GM23338 (cell line): ENCODE measurements around the gene BECN2. TPM values are rescaled to one million over a fixed set of nuclear protein-coding genes. Genes with fewer than 3 reads are reported as not detected.

ENCODE experiments used
- ATAC-seq: fragments of 200-7000 bp; cut with Tn5 transposase; 3 replicates; pipeline ENCODE4 v1.9.1; 2020
- DNase-seq: peaks from one replicate; pipeline ENCODE4 v3.0.0-alpha.2; 2015; ENCODE audit warnings: low spot score
- H2AFZ ChIP-seq: fragments of 200-600 bp; sonication (generic); 2 replicates; pipeline ENCODE4 v1.8.0; 2016; ENCODE audit warnings: antibody characterized with exemption, mild to moderate bottlenecking, moderate library complexity
- H3F3A ChIP-seq: fragments of 200-600 bp; sonication (generic); replicated peaks from 2 replicates; pipeline ENCODE4 v1.8.0; 2017; ENCODE audit warnings: antibody characterized with exemption, mixed run types, low read depth
- H3K27ac ChIP-seq: fragments of 200-600 bp; sonication (generic); 2 replicates; pipeline ENCODE4 v1.6.1; 2016; ENCODE audit warnings: low read depth
- H3K27me3 ChIP-seq: fragments of 200-600 bp; sonication (generic); 2 replicates; pipeline ENCODE4 v1.8.0; 2016; ENCODE audit warnings: mild to moderate bottlenecking, mixed run types, moderate library complexity; ENCODE audit not compliant: insufficient read depth
- H3K36me3 ChIP-seq: fragments of 200-600 bp; sonication (generic); 2 replicates; pipeline ENCODE4 v1.8.0; 2016; ENCODE audit warnings: mild to moderate bottlenecking; ENCODE audit not compliant: insufficient read depth
- H3K4me1 ChIP-seq: fragments of 200-600 bp; sonication (generic); 2 replicates; pipeline ENCODE4 v1.8.0; 2016; ENCODE audit warnings: mild to moderate bottlenecking, moderate library complexity; ENCODE audit not compliant: insufficient read depth
- H3K4me2 ChIP-seq: fragments of 200-600 bp; sonication (generic); 2 replicates; pipeline ENCODE4 v1.7.1; 2017; ENCODE audit warnings: mixed run types
- H3K4me3 ChIP-seq: fragments of 200-600 bp; sonication (generic); 2 replicates; pipeline ENCODE4 v1.6.1; 2016; ENCODE audit warnings: mixed run types
- H3K79me2 ChIP-seq: fragments of 200-600 bp; sonication (generic); replicated peaks from 2 replicates; pipeline ENCODE4 v1.8.0; 2017; ENCODE audit warnings: mild to moderate bottlenecking; ENCODE audit not compliant: insufficient read depth
- H3K9me2 ChIP-seq: fragments of 200-600 bp; sonication (generic); 2 replicates; pipeline ENCODE4 v1.8.0; 2017; ENCODE audit not compliant: insufficient read depth
- H4K20me1 ChIP-seq: fragments of 200-600 bp; sonication (generic); replicated peaks from 2 replicates; pipeline ENCODE4 v1.8.0; 2017; ENCODE audit warnings: mild to moderate bottlenecking; ENCODE audit not compliant: insufficient read depth
- H3K27ac Mint-ChIP-seq: 2 replicates; pipeline ENCODE4 v1.8.0; 2020; ENCODE audit warnings: inconsistent platforms, mild to moderate bottlenecking, moderate library complexity, mixed read lengths
- H3K27me3 Mint-ChIP-seq: 3 replicates; pipeline ENCODE4 v1.8.0; 2022; ENCODE audit warnings: low read depth, mild to moderate bottlenecking, moderate library complexity, mixed read lengths, inconsistent platforms; ENCODE audit not compliant: insufficient read depth, poor library complexity
- H3K36me3 Mint-ChIP-seq: 3 replicates; pipeline ENCODE4 v1.8.0; 2021; ENCODE audit warnings: low read depth, mild to moderate bottlenecking, inconsistent platforms, moderate library complexity, mixed read lengths
- H3K4me1 Mint-ChIP-seq: 3 replicates; pipeline ENCODE4 v1.8.0; 2020; ENCODE audit warnings: mild to moderate bottlenecking, inconsistent platforms, mixed read lengths
- H3K4me3 Mint-ChIP-seq: 3 replicates; pipeline ENCODE4 v1.8.0; 2021; ENCODE audit warnings: moderate library complexity, mild to moderate bottlenecking, inconsistent platforms, mixed read lengths
- H3K9me3 Mint-ChIP-seq: 3 replicates; pipeline ENCODE4 v1.8.0; 2020; ENCODE audit warnings: moderate library complexity, mild to moderate bottlenecking, inconsistent platforms, mixed read lengths
- JUNB ChIP-seq: IDR thresholded peaks from one replicate; pipeline ENCODE4 v1.6.1; 2016; ENCODE audit warnings: antibody characterized with exemption; ENCODE audit not compliant: unreplicated experiment
- POLR2AphosphoS5 ChIP-seq: IDR thresholded peaks from 2 replicates; pipeline ENCODE4 v1.6.1; 2016; ENCODE audit warnings: antibody characterized with exemption, low read depth
- ZNF331 ChIP-seq: fragments of 250-450 bp; sonication (Bioruptor Pico); IDR thresholded peaks from 2 replicates; pipeline ENCODE4 v1.5.0; 2020; ENCODE audit warnings: low read depth, mild to moderate bottlenecking, moderate library complexity
- polyA plus RNA-seq: library from polyadenylated mRNA; unstranded; fragments of >200 nt; fragmentation: Nextera tagmentation; extraction: Ambion mirVana; gene quantifications from 2 replicates; pipeline ENCODE4 v1.2.1, GENCODE V29; 2016
- total RNA-seq: library from RNA; depleted of rRNA; stranded (reverse); fragments of >200 nt; shearing (Covaris generic); gene quantifications from 2 replicates; pipeline ENCODE4 v1.2.3, GENCODE V29; 2014
- TF ChIP-seq, protein P1 (sequence below): fragments of 250-450 bp; sonication (Bioruptor Pico); IDR thresholded peaks from 2 replicates; pipeline ENCODE4 v1.5.0; 2020; ENCODE audit warnings: mild to moderate bottlenecking, moderate library complexity
- TF ChIP-seq, protein P2 (sequence below): IDR thresholded peaks from 2 replicates; pipeline ENCODE4 v1.6.1; 2016; ENCODE audit warnings: antibody characterized with exemption

The BECN2 gene
- total and polyA plus RNA-seq, 2 experiments from 2014 or later: not detected

DNA sequence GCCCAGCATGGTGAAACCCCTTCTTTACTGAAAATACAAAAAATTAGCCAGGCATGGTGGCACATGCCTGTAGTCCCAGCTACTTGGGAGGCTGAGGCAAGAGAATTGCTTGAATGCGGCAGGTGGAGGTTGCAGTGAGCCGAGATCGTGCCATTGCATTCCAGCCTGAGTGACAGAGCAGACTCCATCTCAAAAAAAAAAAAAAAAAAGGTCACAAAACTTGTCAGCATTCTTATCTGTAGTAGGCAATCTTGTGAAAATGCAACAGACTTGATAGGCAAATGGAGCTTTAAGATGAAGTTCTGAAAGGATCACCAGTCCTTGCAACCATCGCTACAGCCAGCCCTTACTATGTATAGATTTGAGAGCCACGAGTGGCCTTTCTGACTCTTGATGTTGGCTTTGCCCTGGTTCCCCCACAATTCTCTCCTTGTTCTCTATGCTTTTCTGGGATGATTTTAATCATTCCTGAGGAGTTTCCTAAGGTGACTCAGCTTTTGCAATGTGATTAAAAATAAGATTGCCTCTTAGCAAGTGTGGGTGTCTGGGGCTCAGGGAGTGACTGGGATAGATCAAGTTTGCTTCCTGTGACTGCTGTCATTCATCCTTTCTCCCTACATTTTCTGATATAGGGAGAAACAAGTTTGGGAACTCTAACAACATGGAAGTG lies 48.4 kb downstream of the BECN2 start:
- no peak for ATAC-seq
- peaks cover 17% of the 10 kb centered on the region for H3K4me1 Mint-ChIP-seq
- H3K27me3 Mint-ChIP-seq: peaks cover 9% of the 10 kb centered on the region
- Histone ChIP-seq H4K20me1 (no peaks in the 10 kb centered on the region), H3K4me2 (no peak overlapping the region), H3K9me2 (no peaks in the 10 kb centered on the region), H3K4me1 (peaks cover 10% of the 10 kb centered on the region; the same call in 1 of the 2 replicates), H3K36me3 (no peaks in the 10 kb centered on the region), H3K27ac (no peak overlapping the region), H3K4me3 (no peak overlapping the region), H3K79me2 (no peaks in the 10 kb centered on the region), H3K27me3 (no peaks in the 10 kb centered on the region), H3F3A (no peaks in the 10 kb centered on the region), H2AFZ (0 out of 2 replicates have a peak overlapping the region, but pooled peaks have one; percentile 10)
- no peaks in the 10 kb centered on the region; the same call in 1 of the 3 replicates for H3K9me3 Mint-ChIP-seq
- H3K4me3 Mint-ChIP-seq: no peak overlapping the region
- H3K27ac Mint-ChIP-seq: no peak overlapping the region; the same call in 1 of the 2 replicates
- TF ChIP-seq ZNF331 (CRISPR knock-in tag) (no peak), JUNB (no peak), POLR2AphosphoS5 (no peak)
- TF ChIP-seq, protein P1, sequence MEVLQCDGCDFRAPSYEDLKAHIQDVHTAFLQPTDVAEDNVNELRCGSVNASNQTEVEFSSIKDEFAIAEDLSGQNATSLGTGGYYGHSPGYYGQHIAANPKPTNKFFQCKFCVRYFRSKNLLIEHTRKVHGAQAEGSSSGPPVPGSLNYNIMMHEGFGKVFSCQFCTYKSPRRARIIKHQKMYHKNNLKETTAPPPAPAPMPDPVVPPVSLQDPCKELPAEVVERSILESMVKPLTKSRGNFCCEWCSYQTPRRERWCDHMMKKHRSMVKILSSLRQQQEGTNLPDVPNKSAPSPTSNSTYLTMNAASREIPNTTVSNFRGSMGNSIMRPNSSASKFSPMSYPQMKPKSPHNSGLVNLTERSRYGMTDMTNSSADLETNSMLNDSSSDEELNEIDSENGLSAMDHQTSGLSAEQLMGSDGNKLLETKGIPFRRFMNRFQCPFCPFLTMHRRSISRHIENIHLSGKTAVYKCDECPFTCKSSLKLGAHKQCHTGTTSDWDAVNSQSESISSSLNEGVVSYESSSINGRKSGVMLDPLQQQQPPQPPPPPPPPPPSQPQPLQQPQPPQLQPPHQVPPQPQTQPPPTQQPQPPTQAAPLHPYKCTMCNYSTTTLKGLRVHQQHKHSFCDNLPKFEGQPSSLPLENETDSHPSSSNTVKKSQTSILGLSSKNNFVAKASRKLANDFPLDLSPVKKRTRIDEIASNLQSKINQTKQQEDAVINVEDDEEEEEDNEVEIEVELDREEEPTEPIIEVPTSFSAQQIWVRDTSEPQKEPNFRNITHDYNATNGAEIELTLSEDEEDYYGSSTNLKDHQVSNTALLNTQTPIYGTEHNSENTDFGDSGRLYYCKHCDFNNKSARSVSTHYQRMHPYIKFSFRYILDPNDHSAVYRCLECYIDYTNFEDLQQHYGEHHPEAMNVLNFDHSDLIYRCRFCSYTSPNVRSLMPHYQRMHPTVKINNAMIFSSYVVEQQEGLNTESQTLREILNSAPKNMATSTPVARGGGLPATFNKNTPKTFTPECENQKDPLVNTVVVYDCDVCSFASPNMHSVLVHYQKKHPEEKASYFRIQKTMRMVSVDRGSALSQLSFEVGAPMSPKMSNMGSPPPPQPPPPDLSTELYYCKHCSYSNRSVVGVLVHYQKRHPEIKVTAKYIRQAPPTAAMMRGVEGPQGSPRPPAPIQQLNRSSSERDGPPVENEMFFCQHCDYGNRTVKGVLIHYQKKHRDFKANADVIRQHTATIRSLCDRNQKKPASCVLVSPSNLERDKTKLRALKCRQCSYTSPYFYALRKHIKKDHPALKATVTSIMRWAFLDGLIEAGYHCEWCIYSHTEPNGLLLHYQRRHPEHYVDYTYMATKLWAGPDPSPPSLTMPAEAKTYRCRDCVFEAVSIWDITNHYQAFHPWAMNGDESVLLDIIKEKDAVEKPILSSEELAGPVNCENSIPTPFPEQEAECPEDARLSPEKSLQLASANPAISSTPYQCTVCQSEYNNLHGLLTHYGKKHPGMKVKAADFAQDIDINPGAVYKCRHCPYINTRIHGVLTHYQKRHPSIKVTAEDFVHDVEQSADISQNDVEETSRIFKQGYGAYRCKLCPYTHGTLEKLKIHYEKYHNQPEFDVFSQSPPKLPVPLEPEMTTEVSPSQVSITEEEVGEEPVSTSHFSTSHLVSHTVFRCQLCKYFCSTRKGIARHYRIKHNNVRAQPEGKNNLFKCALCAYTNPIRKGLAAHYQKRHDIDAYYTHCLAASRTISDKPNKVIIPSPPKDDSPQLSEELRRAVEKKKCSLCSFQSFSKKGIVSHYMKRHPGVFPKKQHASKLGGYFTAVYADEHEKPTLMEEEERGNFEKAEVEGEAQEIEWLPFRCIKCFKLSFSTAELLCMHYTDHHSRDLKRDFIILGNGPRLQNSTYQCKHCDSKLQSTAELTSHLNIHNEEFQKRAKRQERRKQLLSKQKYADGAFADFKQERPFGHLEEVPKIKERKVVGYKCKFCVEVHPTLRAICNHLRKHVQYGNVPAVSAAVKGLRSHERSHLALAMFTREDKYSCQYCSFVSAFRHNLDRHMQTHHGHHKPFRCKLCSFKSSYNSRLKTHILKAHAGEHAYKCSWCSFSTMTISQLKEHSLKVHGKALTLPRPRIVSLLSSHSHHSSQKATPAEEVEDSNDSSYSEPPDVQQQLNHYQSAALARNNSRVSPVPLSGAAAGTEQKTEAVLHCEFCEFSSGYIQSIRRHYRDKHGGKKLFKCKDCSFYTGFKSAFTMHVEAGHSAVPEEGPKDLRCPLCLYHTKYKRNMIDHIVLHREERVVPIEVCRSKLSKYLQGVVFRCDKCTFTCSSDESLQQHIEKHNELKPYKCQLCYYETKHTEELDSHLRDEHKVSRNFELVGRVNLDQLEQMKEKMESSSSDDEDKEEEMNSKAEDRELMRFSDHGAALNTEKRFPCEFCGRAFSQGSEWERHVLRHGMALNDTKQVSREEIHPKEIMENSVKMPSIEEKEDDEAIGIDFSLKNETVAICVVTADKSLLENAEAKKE (CRISPR knock-in tag): no peak
- TF ChIP-seq, protein P2, sequence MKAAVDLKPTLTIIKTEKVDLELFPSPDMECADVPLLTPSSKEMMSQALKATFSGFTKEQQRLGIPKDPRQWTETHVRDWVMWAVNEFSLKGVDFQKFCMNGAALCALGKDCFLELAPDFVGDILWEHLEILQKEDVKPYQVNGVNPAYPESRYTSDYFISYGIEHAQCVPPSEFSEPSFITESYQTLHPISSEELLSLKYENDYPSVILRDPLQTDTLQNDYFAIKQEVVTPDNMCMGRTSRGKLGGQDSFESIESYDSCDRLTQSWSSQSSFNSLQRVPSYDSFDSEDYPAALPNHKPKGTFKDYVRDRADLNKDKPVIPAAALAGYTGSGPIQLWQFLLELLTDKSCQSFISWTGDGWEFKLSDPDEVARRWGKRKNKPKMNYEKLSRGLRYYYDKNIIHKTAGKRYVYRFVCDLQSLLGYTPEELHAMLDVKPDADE: no peak
- DNase-seq: no peak
- no peaks in the 10 kb centered on the region for H3K36me3 Mint-ChIP-seq
